GM12865 (cell line): ENCODE results near the gene PDE2A.

Experiments
- DNase-seq: peaks from one replicate; pipeline ENCODE4 v3.0.0; 2010; ENCODE audit warnings: low read depth
- H3K4me3 ChIP-seq: 2 replicates; pipeline ENCODE4 v1.5.1; 2011; ENCODE audit warnings: mild to moderate bottlenecking, low read depth, low read length, control low read depth
- TF ChIP-seq, protein P1 (sequence below): IDR thresholded peaks from 2 replicates; pipeline ENCODE4 v1.5.1; 2011; ENCODE audit warnings: low read length, control low read depth, low read depth, inconsistent platforms; ENCODE audit not compliant: insufficient read depth; ENCODE audit errors: missing control alignments

Gene PDE2A

DNA sequence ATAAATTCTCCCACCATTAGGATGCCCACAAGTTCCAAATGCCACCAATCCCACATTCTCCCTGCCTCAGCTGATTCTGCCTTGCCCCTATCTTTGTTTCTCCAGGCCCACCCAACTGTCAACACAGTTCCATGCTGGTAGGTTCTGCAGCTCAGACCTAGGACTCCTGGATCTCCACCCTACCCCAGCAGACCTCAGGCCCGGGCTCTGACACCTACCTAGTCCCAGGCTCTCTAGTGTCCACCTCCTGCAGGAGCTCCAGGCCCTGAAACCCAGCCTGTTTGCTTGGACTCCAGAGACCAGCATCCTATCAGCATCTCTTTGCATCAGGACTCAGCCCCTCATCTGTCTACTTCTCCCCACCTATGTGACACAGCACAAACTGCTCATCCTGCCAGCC lies 86.5 kb downstream of the PDE2A start:
- TF ChIP-seq, protein P1, sequence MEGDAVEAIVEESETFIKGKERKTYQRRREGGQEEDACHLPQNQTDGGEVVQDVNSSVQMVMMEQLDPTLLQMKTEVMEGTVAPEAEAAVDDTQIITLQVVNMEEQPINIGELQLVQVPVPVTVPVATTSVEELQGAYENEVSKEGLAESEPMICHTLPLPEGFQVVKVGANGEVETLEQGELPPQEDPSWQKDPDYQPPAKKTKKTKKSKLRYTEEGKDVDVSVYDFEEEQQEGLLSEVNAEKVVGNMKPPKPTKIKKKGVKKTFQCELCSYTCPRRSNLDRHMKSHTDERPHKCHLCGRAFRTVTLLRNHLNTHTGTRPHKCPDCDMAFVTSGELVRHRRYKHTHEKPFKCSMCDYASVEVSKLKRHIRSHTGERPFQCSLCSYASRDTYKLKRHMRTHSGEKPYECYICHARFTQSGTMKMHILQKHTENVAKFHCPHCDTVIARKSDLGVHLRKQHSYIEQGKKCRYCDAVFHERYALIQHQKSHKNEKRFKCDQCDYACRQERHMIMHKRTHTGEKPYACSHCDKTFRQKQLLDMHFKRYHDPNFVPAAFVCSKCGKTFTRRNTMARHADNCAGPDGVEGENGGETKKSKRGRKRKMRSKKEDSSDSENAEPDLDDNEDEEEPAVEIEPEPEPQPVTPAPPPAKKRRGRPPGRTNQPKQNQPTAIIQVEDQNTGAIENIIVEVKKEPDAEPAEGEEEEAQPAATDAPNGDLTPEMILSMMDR: no peak
- no peak overlapping the region for H3K4me3 ChIP-seq
- no peak for DNase-seq

DNA sequence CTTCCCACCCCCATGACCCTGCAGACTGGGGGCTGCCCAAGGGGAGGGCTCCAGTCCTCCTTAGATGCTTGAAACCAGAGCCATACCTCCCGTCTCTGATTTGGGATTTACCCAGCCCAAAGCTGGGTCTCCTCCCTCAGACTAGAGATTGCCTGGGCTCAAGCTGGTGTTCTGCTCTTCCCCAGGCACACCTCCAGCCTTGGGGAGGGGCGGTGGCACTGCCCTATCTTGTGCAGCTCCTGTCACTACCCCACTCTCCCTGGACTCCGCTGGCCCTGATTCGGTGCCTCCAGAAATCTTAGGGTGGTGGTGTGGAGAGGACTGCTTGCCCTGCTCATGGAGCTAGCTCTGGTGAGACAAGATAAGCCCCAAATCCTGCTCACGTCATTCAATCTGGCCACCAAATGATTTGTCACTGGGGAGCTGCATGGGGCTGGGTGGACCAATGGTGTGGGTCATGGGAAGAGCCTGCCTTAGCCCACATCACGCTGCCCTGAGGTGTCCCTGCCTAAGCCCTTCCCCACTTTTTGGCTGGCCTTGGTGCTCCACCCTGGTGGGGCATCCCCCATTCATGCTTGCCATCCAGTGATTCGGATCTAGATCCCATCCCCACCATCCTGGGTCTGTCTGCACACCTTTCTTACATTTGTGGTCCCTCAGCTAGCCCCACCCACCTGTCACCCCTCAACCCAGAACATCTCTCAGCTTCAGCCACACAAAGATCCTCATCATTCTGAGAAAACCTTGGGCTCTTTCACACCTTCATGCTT lies 87.7 kb downstream of the PDE2A start:
- no peak overlapping the region for H3K4me3 ChIP-seq
- no peak for DNase-seq
- TF ChIP-seq, protein P1: no peak

GRCh38 chr11:72585762-72586311 lies 88.4 kb downstream of the PDE2A start:
- no peak overlapping the region for H3K4me3 ChIP-seq
- TF ChIP-seq, protein P1: peak; percentile 86
- peak; percentile 79 for DNase-seq

DNA sequence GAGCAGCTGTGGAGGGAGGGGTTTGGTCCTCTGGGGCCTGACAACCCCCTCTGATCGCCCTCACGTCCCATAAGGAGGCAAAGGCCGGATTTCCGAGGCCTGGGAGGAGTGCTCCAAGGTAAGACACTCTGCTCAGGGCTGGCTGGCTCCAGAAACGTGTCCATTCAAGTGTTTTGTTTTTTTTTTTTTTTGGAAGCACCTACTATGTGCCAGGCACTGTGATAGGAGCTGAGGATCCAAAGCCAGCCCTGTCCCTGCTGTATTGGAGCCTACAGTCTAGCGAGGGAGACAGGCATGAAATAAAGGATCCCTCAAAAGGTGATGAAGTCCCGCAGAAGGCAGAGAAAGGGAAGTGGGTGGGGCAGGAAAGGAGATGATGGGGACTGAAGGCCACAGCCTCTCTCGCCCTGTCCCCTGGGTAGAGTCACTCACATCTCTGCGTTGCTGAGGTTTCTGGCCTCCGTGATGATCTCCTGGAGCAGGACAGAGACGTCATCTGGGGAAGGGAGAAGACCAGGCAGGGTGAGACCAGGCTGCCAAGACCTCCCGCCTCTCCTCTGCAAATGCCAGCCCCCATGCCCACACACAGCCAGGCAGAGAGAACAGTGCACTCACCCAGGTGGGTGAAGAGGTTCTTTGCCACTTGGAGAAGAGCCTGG lies 89.2 kb downstream of the PDE2A start:
- no peak overlapping the region for H3K4me3 ChIP-seq
- DNase-seq: no peak
- TF ChIP-seq, protein P1: no peak

- H3K4me3 ChIP-seq: no peak overlapping the region
- no peak for DNase-seq
- TF ChIP-seq, protein P1: no peak
These were observed 89.8 kb downstream of the PDE2A start for GRCh38 chr11:72584293-72584938.

GRCh38 chr11:72583616-72584292 lies 90.5 kb downstream of the PDE2A start:
- no peak overlapping the region for H3K4me3 ChIP-seq
- no peak for DNase-seq
- TF ChIP-seq, protein P1: no peak
